ENCODE data around the gene WFS1.

- no peak for TF ChIP-seq CTCF (IDR thresholded peaks at IDR 0.05)
- TF ChIP-seq POLR2A (IDR thresholded peaks at IDR 0.05) = no peak
Observed at GRCh38 chr4:6334203-6334887, 64.7 kb downstream of the WFS1 start.

Measured in right lobe of liver (tissue), 4 donors.